T-helper 2 cell treated with Interferon-gamma antibody and Interleukin-4, amounts not matched to agents 5 μg/mL and 100 μg/mL, for 36 hours (primary cell): ENCODE measurements around the gene STAG2.
"Not testable (repeated sequence)": the region's sequence is repeated elsewhere in the genome, so short reads cannot be mapped to it uniquely, and the experiment has no call there.

Source experiments
- DNase-seq: peaks from one replicate; pipeline ENCODE4 v3.0.0; 2021; ENCODE audit warnings: low spot score
- H3K27ac Mint-ChIP-seq: one replicate; pipeline ENCODE4 v1.8.0; 2021; ENCODE audit warnings: mild to moderate bottlenecking, mixed read lengths
- H3K27me3 Mint-ChIP-seq: one replicate; pipeline ENCODE4 v1.8.0; 2021; ENCODE audit warnings: low read depth, mixed read lengths
- H3K36me3 Mint-ChIP-seq: one replicate; pipeline ENCODE4 v1.8.0; 2021; ENCODE audit warnings: low read depth, mixed read lengths
- H3K4me1 Mint-ChIP-seq: one replicate; pipeline ENCODE4 v1.8.0; 2021; ENCODE audit warnings: low read depth, mixed read lengths
- H3K4me3 Mint-ChIP-seq: one replicate; pipeline ENCODE4 v1.8.0; 2022; ENCODE audit warnings: mild to moderate bottlenecking, moderate library complexity, mixed read lengths
- H3K9me3 Mint-ChIP-seq: one replicate; pipeline ENCODE4 v1.8.0; 2021; ENCODE audit warnings: mixed read lengths

Gene STAG2

DNA sequence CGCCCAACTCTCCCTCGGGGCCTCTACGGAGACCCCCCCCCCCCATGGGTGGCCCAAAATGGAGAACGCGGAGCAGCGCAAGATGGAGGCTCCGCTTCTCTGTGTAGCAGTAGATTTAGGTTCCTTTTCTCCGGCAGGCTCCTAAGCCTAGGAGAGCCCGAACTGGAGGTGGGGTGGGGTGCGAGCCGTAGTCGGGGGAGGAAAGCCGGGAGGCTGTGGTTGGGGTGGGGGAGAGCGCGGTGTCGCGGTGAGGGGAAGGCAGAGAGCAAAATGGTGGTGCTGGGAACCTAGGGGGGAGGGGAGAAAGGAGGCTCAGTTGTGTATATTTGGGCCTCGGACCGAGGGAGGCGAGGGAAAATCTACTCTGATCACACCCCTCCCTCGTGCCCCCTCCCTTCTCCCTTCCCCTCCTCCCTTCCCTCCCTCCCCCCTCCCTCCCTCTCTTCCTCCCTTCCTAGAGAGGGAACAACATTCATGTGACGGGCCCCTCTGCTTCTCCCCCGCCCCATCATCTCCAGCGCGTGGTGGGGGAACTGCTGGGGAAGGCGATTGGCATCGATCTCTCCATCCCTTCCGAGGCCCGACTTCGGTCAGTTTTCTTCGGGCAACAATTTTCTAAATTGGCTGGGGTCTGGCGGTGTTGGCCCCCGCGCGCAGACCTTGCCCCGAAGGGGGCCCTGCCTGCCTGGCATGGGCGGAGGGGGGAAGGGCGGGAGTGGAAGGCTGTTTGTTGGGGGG, at the start of gene STAG2:
TSS of gene STAG2 (plus strand) at position 439 of the 738 bp plus-strand sequence. CDS start 60,922 bp downstream, outside the sequence.
- no peaks in the 10 kb centered on the region for H3K27me3 Mint-ChIP-seq
- peak within 1 kb of the TSS; percentile 99 for H3K27ac Mint-ChIP-seq
- peaks cover 21% of the 10 kb centered on the region for H3K4me1 Mint-ChIP-seq
- no peaks in the 10 kb centered on the region for H3K9me3 Mint-ChIP-seq
- DNase-seq, result peak; percentile 56
- H3K36me3 Mint-ChIP-seq, result peaks cover 14% of the 10 kb centered on the region
- H3K4me3 Mint-ChIP-seq, result peak within 1 kb of the TSS; percentile 95

DNA sequence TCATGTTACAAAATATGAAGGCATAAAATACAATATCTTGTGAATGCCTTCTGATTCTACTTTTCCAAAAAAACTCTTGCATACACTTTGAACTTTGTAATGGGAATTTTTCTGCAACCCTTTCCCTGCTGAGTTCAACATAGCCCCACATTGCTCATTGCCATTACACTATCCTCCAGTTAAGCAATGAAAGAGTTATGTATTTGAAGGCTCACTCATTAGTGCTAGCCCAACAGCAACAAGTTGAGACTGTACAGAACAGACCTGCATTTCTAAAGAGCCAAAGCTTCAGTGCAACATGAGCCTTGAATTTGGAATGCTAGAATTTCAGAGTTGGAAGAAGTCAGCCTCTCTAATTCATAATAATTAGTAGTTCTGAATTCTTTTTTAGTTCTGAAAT, 44.4 kb upstream of the STAG2 start:
- no peaks in the 10 kb centered on the region for H3K4me1 Mint-ChIP-seq
- DNase-seq, result no peak
- H3K36me3 Mint-ChIP-seq, result no peaks in the 10 kb centered on the region
- no peaks in the 10 kb centered on the region for H3K9me3 Mint-ChIP-seq
- H3K27ac Mint-ChIP-seq, result no peak overlapping the region
- no peaks in the 10 kb centered on the region for H3K27me3 Mint-ChIP-seq
- H3K4me3 Mint-ChIP-seq, result no peak overlapping the region

DNA sequence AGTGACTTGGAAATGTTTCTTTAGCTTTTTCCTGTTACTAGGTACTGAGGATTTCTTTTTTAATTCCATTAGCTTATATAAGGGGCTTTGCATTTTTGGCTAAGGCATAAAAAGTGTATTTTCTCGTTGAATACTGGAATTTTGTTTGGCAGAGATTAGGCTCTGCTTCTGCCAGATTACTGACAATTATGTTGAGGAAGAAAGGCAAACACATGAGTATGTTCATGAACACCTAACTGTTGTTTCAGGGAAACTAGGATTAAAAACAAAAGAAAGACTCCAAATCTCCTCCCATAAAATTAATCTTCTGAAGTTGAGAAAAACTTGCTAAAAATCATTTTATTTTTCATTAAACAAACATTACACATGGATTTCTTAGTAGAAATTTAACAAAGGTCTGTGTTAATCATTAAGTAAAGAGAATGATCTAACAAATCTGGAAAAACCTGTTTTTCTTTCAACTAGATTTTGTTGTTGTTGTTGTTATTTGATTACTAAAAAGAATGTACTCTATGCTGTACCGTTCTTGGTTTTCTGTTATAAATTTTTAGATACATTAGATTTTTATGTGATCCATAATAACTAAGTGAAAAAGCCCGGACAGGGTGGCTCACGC, 43.3 kb upstream of the STAG2 start:
- H3K9me3 Mint-ChIP-seq, result no peaks in the 10 kb centered on the region
- DNase-seq, result no peak
- H3K4me3 Mint-ChIP-seq, result no peak overlapping the region
- H3K27ac Mint-ChIP-seq, result no peak overlapping the region
- no peaks in the 10 kb centered on the region for H3K36me3 Mint-ChIP-seq
- H3K4me1 Mint-ChIP-seq, result no peaks in the 10 kb centered on the region
- H3K27me3 Mint-ChIP-seq, result no peaks in the 10 kb centered on the region

DNA sequence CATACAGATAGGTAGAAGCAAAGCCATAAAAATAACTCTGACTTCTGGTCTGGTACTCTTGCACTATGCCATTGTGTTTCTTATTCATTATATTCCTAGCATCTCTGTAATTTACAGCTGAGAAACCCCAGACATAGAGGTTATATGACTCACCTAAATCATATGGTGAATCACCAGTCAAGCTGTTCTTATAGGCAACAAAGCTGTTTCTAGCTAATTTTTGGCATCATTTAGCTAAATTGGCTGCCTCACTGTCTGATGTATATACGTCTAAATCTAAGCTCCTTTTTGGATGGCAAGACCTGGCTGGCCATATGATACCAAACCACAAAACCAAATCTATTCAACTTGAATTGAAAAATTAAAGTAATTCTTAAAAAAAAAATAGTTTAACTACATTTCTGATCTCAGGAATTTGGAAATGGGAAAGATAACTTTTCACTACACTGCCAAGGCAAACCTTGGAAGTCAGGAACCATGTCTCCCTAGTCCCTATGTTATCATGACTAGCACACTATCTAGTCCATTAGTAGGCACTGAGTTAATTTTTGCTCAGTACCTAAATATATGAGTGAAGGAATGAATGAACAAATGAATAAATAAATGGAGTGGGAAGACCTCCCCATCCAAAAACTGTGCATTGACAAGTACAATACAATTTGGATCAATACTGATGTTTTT, 41.3 kb upstream of the STAG2 start:
- H3K4me3 Mint-ChIP-seq, result no peak overlapping the region
- H3K27me3 Mint-ChIP-seq, result no peaks in the 10 kb centered on the region
- H3K36me3 Mint-ChIP-seq, result no peaks in the 10 kb centered on the region
- no peaks in the 10 kb centered on the region for H3K9me3 Mint-ChIP-seq
- DNase-seq, result no peak
- H3K27ac Mint-ChIP-seq, result no peak overlapping the region
- no peaks in the 10 kb centered on the region for H3K4me1 Mint-ChIP-seq

DNA sequence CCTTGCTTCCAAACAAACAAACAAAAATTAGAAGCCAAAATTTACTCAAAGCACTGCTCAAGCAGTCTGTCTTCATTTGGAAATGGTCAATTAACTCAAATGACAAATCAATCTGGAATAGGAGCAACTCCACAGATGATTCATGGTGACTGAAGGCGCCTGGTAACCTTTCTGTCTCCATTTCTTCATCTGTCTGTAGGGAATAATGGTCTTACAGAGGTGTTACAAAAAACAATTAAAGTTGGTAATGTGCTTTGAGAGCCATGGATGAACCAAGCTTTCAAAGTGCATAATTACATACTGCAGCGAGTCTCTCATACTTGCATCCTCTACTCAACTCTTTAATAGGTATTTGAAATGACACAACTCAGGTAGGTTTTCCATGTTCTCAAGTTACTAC, 38.3 kb upstream of the STAG2 start:
- H3K27ac Mint-ChIP-seq, result no peak overlapping the region
- H3K36me3 Mint-ChIP-seq, result no peaks in the 10 kb centered on the region
- no peaks in the 10 kb centered on the region for H3K4me1 Mint-ChIP-seq
- no peak for DNase-seq
- no peak overlapping the region for H3K4me3 Mint-ChIP-seq
- no peaks in the 10 kb centered on the region for H3K27me3 Mint-ChIP-seq
- H3K9me3 Mint-ChIP-seq, result no peaks in the 10 kb centered on the region

DNA sequence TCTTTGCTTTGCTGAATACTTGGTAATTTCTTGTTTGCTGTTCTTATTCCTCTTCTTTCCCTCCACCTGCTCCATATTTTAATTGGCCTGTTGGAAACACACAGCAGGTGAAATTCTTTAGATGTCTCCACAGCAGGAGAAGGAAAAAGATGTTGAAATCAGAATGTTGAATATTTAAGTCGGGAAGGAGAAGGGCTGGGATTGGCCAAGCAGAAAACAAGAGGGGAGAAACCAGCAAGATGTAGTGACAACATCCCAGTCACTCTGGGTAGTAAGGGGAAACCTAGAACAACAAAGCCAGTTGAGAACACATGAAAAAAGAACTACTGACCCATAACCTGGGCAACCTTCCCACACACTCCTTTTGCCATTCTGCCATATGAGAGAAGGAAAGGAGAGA, 37.3 kb upstream of the STAG2 start:
- Mint-ChIP-seq H3K4me3 (no peak overlapping the region), H3K27me3 (no peaks in the 10 kb centered on the region), H3K9me3 (no peaks in the 10 kb centered on the region), H3K27ac (no peak overlapping the region), H3K4me1 (no peaks in the 10 kb centered on the region), H3K36me3 (no peaks in the 10 kb centered on the region)
- DNase-seq, result no peak

DNA sequence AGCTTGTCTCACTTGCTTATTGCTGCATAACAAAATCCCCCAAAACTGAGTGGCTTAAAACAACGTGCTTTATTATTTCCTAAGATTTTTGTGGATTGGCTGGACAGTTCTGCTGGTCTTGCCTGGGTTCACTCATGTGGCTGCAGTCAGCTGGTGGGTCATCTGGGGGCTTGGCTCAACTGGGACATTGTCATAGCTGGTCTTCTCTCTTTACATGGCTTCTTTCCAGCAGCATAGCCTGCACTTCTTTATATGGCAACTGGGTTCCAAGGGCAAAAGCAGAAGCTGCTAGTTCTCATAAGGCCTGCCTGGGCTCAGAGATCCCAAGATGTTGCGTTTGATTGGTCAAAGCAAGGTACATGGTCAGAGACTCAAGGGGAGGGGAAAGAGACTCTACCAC, 33.7 kb upstream of the STAG2 start:
- no peaks in the 10 kb centered on the region for H3K4me1 Mint-ChIP-seq
- H3K27me3 Mint-ChIP-seq, result no peaks in the 10 kb centered on the region
- H3K27ac Mint-ChIP-seq, result no peak overlapping the region
- DNase-seq, result no peak
- peaks cover 3% of the 10 kb centered on the region for H3K36me3 Mint-ChIP-seq
- H3K9me3 Mint-ChIP-seq, result peaks cover 5% of the 10 kb centered on the region
- H3K4me3 Mint-ChIP-seq, result no peak overlapping the region

DNA sequence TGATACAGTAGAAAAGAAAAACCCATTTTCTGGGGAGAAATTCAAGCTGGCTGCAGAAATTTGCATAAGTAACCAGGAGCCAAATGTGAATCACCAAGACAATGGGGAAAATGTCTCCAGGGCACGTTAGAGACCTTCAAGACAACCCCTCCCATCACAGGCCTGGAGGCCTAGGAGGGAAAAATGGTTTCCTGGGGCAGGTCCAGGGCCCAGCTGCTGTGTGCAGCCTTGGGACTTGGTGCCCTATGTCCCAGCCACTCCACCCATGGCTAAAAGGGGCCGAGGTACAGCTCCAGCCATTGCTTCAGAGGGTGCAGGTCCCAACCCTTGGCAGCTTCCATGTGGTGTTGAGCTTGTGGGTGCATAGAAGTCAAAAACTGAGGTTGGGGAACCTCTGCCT, 29.5 kb upstream of the STAG2 start:
- not testable (repeated sequence) for H3K4me3 Mint-ChIP-seq

DNA sequence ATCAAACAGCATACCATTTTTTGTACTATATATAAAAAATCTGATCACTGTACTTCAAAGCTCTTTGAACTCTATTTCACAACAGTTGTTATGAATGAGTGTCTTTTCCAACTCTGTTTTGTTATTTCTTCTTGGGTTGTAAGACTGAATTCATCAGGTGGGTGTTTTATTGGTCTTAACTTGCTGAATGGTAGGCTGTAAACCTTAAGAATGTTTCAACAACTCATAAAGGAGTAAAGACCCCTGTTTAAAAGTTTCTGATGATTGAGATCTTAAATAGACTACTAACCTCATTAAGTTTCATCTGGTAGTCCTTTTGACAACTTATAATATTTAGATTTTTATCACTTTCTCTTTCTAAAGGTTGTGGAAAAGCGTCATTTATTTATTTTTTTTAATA, 18.4 kb upstream of the STAG2 start:
- H3K36me3 Mint-ChIP-seq, result no peaks in the 10 kb centered on the region

More for the DNA sequence above, 29.5 kb upstream of the STAG2 start:
- DNase-seq, H3K9me3 Mint-ChIP-seq, H3K4me1 Mint-ChIP-seq, H3K27me3 Mint-ChIP-seq, H3K36me3 Mint-ChIP-seq, H3K27ac Mint-ChIP-seq: not testable (repeated sequence)

DNA sequence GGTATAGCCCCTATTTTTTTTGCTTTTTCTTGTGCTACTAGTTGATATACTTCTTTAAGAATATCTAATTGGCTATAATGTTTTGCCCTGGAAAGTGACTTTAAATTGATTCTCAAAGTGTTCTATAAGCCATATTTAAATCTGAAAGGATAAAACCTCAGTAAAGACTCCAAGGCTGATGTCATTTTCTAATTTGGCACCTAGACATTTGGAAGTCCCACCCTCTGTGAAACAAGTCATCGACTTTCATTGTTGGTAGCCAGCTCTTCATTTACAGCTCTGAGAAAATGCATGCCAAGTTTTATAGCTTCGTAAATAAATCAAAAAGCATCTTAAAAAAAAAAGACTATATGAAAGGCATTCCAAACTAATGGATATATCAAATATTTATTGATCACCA, 18.0 kb upstream of the STAG2 start:
- H3K4me3 Mint-ChIP-seq, result no peak overlapping the region
- H3K9me3 Mint-ChIP-seq, result no peaks in the 10 kb centered on the region
- DNase-seq, result no peak
- no peak overlapping the region for H3K27ac Mint-ChIP-seq
- no peaks in the 10 kb centered on the region for H3K36me3 Mint-ChIP-seq
- H3K4me1 Mint-ChIP-seq, result no peaks in the 10 kb centered on the region
- no peaks in the 10 kb centered on the region for H3K27me3 Mint-ChIP-seq

More for the DNA sequence above, 18.4 kb upstream of the STAG2 start:
- Mint-ChIP-seq H3K27me3 (no peaks in the 10 kb centered on the region), H3K9me3 (no peaks in the 10 kb centered on the region), H3K27ac (no peak overlapping the region), H3K4me3 (no peak overlapping the region), H3K4me1 (no peaks in the 10 kb centered on the region)
- DNase-seq, result no peak

DNA sequence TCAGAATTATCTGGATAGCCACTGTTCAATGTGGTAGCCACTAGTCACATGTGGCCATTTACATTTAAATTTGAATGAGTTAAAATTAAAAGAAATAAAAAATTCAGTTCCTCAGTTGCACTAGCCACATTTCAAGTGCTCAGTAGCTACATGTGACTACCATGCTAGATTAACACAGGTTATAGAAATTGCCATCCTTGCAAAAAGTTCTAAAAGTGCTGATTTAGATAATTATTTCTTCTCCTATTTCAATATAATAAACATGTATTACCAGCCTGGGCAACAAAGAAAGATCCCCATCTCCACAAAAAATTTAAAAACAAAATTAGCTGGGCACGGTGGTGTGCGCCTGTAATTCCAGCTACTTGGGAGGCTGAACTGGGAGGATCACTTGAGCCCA, 11.7 kb upstream of the STAG2 start:
- no peaks in the 10 kb centered on the region for H3K4me1 Mint-ChIP-seq
- DNase-seq, result no peak
- H3K27ac Mint-ChIP-seq, result no peak overlapping the region
- no peaks in the 10 kb centered on the region for H3K9me3 Mint-ChIP-seq
- no peaks in the 10 kb centered on the region for H3K27me3 Mint-ChIP-seq
- no peak overlapping the region for H3K4me3 Mint-ChIP-seq
- H3K36me3 Mint-ChIP-seq, result no peaks in the 10 kb centered on the region

DNA sequence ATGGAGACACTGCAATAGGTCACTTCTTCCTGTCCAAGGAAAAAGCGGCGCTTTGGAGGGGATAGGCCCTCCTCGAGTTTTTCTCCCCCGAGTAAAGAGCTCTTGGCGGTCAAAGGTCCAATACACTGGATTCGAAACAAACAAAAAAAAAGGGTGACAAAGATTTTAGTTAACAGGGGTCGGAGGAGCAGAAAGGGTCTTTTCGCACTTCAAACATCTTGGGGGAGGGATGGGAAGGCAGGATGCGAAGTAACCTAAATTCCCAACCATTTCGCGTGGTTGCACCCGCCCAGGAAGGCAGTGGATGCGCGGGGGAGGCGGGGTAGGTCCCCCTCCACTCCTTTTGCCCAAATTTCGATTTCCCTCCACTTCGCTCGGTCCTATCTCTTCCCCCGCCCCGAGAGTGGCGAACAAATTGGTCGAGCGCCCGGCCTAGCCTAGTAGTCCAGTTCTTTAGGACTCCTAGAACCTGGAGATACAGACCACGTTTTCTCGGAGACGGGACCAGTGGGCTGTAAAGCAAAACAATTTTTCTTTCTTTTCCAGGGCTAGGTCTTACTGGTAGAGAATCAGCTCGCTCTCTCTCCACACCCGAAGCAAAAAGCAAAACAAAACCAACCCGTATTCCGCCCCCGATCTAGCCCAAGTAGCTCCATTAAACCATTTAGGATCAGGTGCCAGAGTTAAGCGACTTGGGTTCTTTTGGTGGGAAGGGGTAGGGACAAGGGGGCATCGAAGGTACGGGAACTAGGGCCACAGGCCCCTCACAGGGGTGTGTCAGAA, 2.0 kb upstream of the STAG2 start:
- H3K4me3 Mint-ChIP-seq, result peak overlapping the region; percentile 95
- no peaks in the 10 kb centered on the region for H3K27me3 Mint-ChIP-seq
- H3K4me1 Mint-ChIP-seq, result peaks cover 12% of the 10 kb centered on the region
- DNase-seq, result peak; percentile 8
- H3K36me3 Mint-ChIP-seq, result peaks cover 12% of the 10 kb centered on the region
- no peaks in the 10 kb centered on the region for H3K9me3 Mint-ChIP-seq
- H3K27ac Mint-ChIP-seq, result peak overlapping the region; percentile 99

DNA sequence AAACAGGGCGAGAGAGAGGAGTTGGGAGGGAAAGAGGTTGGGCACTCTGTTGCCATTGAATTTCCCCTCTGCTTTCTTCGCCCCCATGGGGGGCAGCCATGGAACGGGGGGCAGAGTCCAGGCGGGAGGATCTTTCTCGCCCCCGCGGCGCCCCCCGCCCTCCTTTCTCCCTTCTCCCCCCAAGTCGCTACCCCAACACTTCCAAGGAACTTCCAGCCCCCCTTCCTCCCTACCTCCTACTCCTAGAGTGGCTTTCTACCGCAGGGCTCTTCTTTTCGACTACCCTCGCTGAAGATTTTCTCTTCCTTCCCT, 594 bp upstream of the STAG2 start:
- Mint-ChIP-seq H3K27ac (peak overlapping the region; percentile 99), H3K36me3 (peaks cover 12% of the 10 kb centered on the region), H3K9me3 (no peaks in the 10 kb centered on the region), H3K27me3 (no peaks in the 10 kb centered on the region), H3K4me1 (peaks cover 19% of the 10 kb centered on the region), H3K4me3 (peak overlapping the region; percentile 95)
- no peak for DNase-seq

DNA sequence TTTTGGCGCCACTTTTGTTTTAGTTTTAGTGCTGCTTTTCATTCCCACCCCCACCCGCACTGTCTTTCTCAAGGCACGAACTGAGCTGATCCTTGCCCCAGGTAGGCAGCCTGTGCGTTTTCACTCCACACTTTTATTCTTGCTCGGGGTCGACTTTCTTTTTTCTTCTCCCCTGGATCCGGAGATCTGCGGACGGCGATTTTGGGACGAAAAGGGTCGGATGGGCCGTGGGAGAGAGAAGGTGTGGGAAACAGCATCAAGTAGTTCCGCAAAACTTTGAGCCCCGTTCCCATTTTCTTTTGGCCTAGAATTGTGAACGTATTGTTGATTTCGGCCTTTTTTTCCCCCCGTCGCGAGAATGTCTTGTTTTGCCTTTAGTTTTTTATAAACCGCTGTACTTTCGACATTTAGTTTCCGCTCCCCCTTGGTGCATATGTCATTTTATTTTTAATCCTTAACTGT, 531 bp downstream of the STAG2 start:
- H3K4me3 Mint-ChIP-seq, result peak overlapping the region; percentile 95
- DNase-seq, result no peak

More for the DNA sequence above, 531 bp downstream of the STAG2 start:
- Mint-ChIP-seq H3K4me1 (peaks cover 25% of the 10 kb centered on the region), H3K27me3 (no peaks in the 10 kb centered on the region), H3K36me3 (peaks cover 16% of the 10 kb centered on the region), H3K9me3 (no peaks in the 10 kb centered on the region), H3K27ac (peak overlapping the region; percentile 99)
